ENCODE results near the gene RGS7BP.
A peak's percentile ranks its signal among the peaks of the same experiment; 100 is the strongest.
"Not testable (repeated sequence)": the region's sequence is repeated elsewhere in the genome, so short reads cannot be mapped to it uniquely, and the experiment has no call there.

The RGS7BP gene

GRCh38 chr5:64558641-64559040, 52.8 kb downstream of the RGS7BP start:
- not testable (repeated sequence) for DNase-seq (ENCODE audit: low spot score)

- no peak for DNase-seq (ENCODE audit: low spot score)
These were observed 60.6 kb downstream of the RGS7BP start for GRCh38 chr5:64566310-64566916.

- DNase-seq (ENCODE audit: low spot score): no peak
These were observed 64.0 kb downstream of the RGS7BP start for GRCh38 chr5:64569858-64570257.

- DNase-seq (ENCODE audit: low spot score): no peak
These were observed 64.7 kb downstream of the RGS7BP start for GRCh38 chr5:64570395-64570996.

- no peak for DNase-seq (ENCODE audit: low spot score)
These were observed 69.7 kb downstream of the RGS7BP start for GRCh38 chr5:64575561-64575960.

GRCh38 chr5:64576250-64576649, 70.4 kb downstream of the RGS7BP start:
- no peak for DNase-seq (ENCODE audit: low spot score)

GRCh38 chr5:64585646-64586045, 79.8 kb downstream of the RGS7BP start:
- DNase-seq (ENCODE audit: low spot score): no peak

GRCh38 chr5:64587370-64587769, 81.6 kb downstream of the RGS7BP start:
- DNase-seq (ENCODE audit: low spot score): no peak

GRCh38 chr5:64592730-64593341, 87.0 kb downstream of the RGS7BP start:
- DNase-seq (ENCODE audit: low spot score): no peak

GRCh38 chr5:64594025-64594424, 88.2 kb downstream of the RGS7BP start:
- DNase-seq (ENCODE audit: low spot score): no peak

- no peak for DNase-seq (ENCODE audit: low spot score)
These were observed 88.8 kb downstream of the RGS7BP start for GRCh38 chr5:64594601-64595000.

- DNase-seq (ENCODE audit: low spot score): no peak
These were observed 89.4 kb downstream of the RGS7BP start for GRCh38 chr5:64595031-64595855.

GRCh38 chr5:64599226-64599625, 93.4 kb downstream of the RGS7BP start:
- DNase-seq (ENCODE audit: low spot score): no peak

GRCh38 chr5:64603676-64604075, 97.9 kb downstream of the RGS7BP start:
- no peak for DNase-seq (ENCODE audit: low spot score)

GRCh38 chr5:64606926-64607325, 101.1 kb downstream of the RGS7BP start:
- DNase-seq (ENCODE audit: low spot score): no peak

- peak; percentile 42 for DNase-seq (ENCODE audit: low spot score)
These were observed 106.6 kb downstream of the RGS7BP start for GRCh38 chr5:64612344-64612961.

GRCh38 chr5:64615895-64616294, 110.1 kb downstream of the RGS7BP start:
- DNase-seq (ENCODE audit: low spot score): no peak

GRCh38 chr5:64619609-64620008, 113.8 kb downstream of the RGS7BP start:
- DNase-seq (ENCODE audit: low spot score): no peak

- no peak for DNase-seq (ENCODE audit: low spot score)
These were observed 117.2 kb downstream of the RGS7BP start for GRCh38 chr5:64622991-64623390.

- DNase-seq (ENCODE audit: low spot score): no peak
These were observed 119.9 kb downstream of the RGS7BP start for GRCh38 chr5:64625678-64626077.

GRCh38 chr5:64628901-64629300, 123.1 kb downstream of the RGS7BP start:
- no peak for DNase-seq (ENCODE audit: low spot score)

GRCh38 chr5:64629841-64630240, 124.0 kb downstream of the RGS7BP start:
- peak; percentile 50 for DNase-seq (ENCODE audit: low spot score)
